CD4-positive, alpha-beta T cell (primary cell): ENCODE results near the gene RETREG2. TPM values are rescaled to one million over a fixed set of nuclear protein-coding genes. Genes with fewer than 3 reads are reported as not detected.
"Not testable (repeated sequence)": the region's sequence is repeated elsewhere in the genome, so short reads cannot be mapped to it uniquely, and the experiment has no call there.

Experiments
- ATAC-seq: fragments of 200-7000 bp; cut with Tn5 transposase; one replicate; pipeline ENCODE4 v1.10.0; 2022; ENCODE audit warnings: mild to moderate bottlenecking; ENCODE audit not compliant: poor library complexity
- CTCF ChIA-PET: fragments of 350-600 bp; sonication (Branson Sonifier 250); formaldehyde crosslinking; loops from one replicate; lab custom pipeline; 2021; ENCODE audit warnings: antibody characterized with exemption, inconsistent platforms; lab: Charles Lee
- POLR2A ChIA-PET: fragments of 350-600 bp; sonication (Branson Sonifier 250); formaldehyde crosslinking; loops from one replicate; lab custom pipeline; 2021; ENCODE audit warnings: antibody characterized with exemption, inconsistent platforms; lab: Charles Lee
- DNase-seq, 14 experiments: peaks; one replicate each; pipeline ENCODE4 v3.0.0-alpha.2; 2013 to 2020; ENCODE audit warnings: mixed read lengths in 2 of 14
- H3K27ac ChIP-seq, 2 donors: one replicate each; pipeline versions ENCODE4 v1.5.1 to v1.7.0; 2013; ENCODE audit warnings: low read length in 2 of 2, low read depth in 1 of 2, mild to moderate bottlenecking in 1 of 2
- H3K27me3 ChIP-seq, 2 experiments: 1 replicate in 1 of 2; 2 replicates in 1 of 2; pipeline versions ENCODE4 v1.6.1 to v1.7.0; 2013; ENCODE audit warnings: low read length in 2 of 2, control low read depth in 1 of 2, mild to moderate bottlenecking in 1 of 2, moderate library complexity in 1 of 2; ENCODE audit not compliant: insufficient read depth in 2 of 2, control insufficient read depth in 1 of 2
- H3K36me3 ChIP-seq: one replicate; pipeline ENCODE4 v1.6.1; 2013; ENCODE audit warnings: low read length, control low read depth; ENCODE audit not compliant: insufficient read depth
- H3K4me1 ChIP-seq: one replicate; pipeline ENCODE4 v1.6.1; 2013; ENCODE audit warnings: low read length, control low read depth; ENCODE audit not compliant: insufficient read depth
- H3K4me3 ChIP-seq: one replicate; pipeline ENCODE4 v1.5.1; 2013; ENCODE audit warnings: mild to moderate bottlenecking, low read length, moderate library complexity
- H3K9me3 ChIP-seq, 2 experiments: 1 replicate in 1 of 2; 2 replicates in 1 of 2; pipeline versions ENCODE4 v1.6.1 to v1.7.0; 2013; ENCODE audit warnings: low read length in 2 of 2, mild to moderate bottlenecking in 2 of 2, control low read depth in 1 of 2, moderate library complexity in 1 of 2; ENCODE audit not compliant: control insufficient read depth in 1 of 2, insufficient read depth in 1 of 2
- H3K27ac Mint-ChIP-seq: one replicate; pipeline ENCODE4 v1.8.0; 2020; ENCODE audit warnings: mixed read lengths
- H3K27me3 Mint-ChIP-seq: one replicate; pipeline ENCODE4 v1.8.0; 2021; ENCODE audit warnings: mixed read lengths
- H3K36me3 Mint-ChIP-seq: one replicate; pipeline ENCODE4 v1.8.0; 2021; ENCODE audit warnings: low read depth, mixed read lengths
- H3K4me1 Mint-ChIP-seq: one replicate; pipeline ENCODE4 v1.8.0; 2021; ENCODE audit warnings: low read depth, mixed read lengths
- H3K4me3 Mint-ChIP-seq: one replicate; pipeline ENCODE4 v1.8.0; 2020; ENCODE audit warnings: mild to moderate bottlenecking, mixed read lengths
- H3K9me3 Mint-ChIP-seq: one replicate; pipeline ENCODE4 v1.8.0; 2020; ENCODE audit warnings: mixed read lengths
- intact Hi-C, 2 experiments: fragments of 100-400 bp; cut with DNase I in 1 of 2; cut with micrococcal nuclease in 1 of 2; formaldehyde crosslinking; loops; one replicate each; pipeline versions ENCODE4 v1.15.1 to v1.9.0; 2023 to 2025; cut with DNase I, micrococcal nuclease
- total RNA-seq, 174 experiments: library from RNA in 2 of 174; stranded (reverse) in 2 of 174; gene quantifications; one replicate each; pipeline ENCODE4 v1.2.3 and lab custom pipeline; 2021 to 2026
- TF ChIP-seq, protein P1 (sequence below): fragments of 200-600 bp; IDR thresholded peaks from one replicate; pipeline ENCODE4 v1.8.0; 2022; ENCODE audit warnings: antibody characterized with exemption, mild to moderate bottlenecking

The RETREG2 gene
- total RNA-seq, 2 experiments from 2014 or later, result 82.3 to 83.2 TPM

DNA sequence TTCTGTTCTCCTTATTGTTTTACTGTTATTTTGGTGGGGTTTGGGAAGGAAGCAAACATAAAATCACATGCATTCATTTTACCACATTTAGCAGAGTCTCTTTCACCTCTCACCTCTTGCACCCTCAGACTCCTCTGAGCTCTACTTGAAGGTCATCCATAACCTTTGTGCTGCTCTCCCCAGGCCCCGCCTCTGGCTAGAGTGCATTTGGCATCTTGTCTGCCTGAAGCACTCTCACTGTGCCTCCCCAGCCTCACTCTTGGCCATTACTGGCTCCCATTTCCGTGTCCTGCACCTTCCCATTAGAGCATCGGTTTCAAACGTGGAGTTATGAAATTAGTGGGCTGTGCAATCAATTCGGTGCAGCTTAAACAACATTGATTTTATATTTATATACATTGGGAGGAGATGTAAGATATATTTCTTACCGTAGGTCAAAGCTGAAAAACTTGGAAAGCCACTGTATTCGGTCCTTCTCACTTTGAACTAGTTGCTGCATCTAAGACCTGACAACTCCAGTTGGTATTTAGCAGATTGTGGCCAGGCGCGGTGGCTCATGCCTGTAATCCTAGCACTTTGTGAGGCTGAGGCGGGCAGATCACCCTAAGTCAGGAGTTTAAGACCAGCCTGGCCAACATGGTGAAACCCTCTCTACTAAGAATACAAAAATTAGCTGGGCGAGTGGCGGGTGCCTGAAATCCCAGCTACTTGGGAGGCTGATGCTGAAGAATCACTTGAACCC is 21.6 kb downstream of the RETREG2 start:
- H3K4me1 Mint-ChIP-seq, result peaks cover 7% of the 10 kb centered on the region
- H3K9me3 Mint-ChIP-seq, result no peaks in the 10 kb centered on the region
- DNase-seq (peak in 1 of 14 experiments; percentile 0), ATAC-seq (no peak)
- TF ChIP-seq, protein P1, sequence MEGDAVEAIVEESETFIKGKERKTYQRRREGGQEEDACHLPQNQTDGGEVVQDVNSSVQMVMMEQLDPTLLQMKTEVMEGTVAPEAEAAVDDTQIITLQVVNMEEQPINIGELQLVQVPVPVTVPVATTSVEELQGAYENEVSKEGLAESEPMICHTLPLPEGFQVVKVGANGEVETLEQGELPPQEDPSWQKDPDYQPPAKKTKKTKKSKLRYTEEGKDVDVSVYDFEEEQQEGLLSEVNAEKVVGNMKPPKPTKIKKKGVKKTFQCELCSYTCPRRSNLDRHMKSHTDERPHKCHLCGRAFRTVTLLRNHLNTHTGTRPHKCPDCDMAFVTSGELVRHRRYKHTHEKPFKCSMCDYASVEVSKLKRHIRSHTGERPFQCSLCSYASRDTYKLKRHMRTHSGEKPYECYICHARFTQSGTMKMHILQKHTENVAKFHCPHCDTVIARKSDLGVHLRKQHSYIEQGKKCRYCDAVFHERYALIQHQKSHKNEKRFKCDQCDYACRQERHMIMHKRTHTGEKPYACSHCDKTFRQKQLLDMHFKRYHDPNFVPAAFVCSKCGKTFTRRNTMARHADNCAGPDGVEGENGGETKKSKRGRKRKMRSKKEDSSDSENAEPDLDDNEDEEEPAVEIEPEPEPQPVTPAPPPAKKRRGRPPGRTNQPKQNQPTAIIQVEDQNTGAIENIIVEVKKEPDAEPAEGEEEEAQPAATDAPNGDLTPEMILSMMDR, result no peak
- ChIA-PET POLR2A (interaction anchor here (0.8 to 2.4 kb wide), 6 partner anchors 18 to 46 kb away, joined by 3 to 14 read pairs (median 4); partner anchors contain the start of genes ANKZF1, ATG9A, CNPPD1 and GLB1L), CTCF (interaction anchor here (0.9 to 2.3 kb wide), 2 partner anchors 12 to 29 kb away, joined by 4 to 6 read pairs; no protein-coding TSS in a partner anchor)
- Histone ChIP-seq H3K4me3 (no peak overlapping the region), H3K36me3 (no peaks in the 10 kb centered on the region), H3K27me3 (peaks cover 0 to 2% of the 10 kb centered on the region in 2 experiments), H3K4me1 (peaks cover 6% of the 10 kb centered on the region), H3K9me3 (peaks cover 0 to 3% of the 10 kb centered on the region in 2 experiments), H3K27ac (no peak overlapping the region)
- H3K27me3 Mint-ChIP-seq, result peaks cover 6% of the 10 kb centered on the region
- no peak overlapping the region for H3K27ac Mint-ChIP-seq
- no peak overlapping the region for H3K4me3 Mint-ChIP-seq
- no peaks in the 10 kb centered on the region for H3K36me3 Mint-ChIP-seq
- intact Hi-C loops, result loop anchor here in 1 of 2 experiments (10.0 kb wide), 2 partner anchors 185 to 345 kb away; partner anchors contain the start of genes CHPF, DNPEP and TMEM198

DNA sequence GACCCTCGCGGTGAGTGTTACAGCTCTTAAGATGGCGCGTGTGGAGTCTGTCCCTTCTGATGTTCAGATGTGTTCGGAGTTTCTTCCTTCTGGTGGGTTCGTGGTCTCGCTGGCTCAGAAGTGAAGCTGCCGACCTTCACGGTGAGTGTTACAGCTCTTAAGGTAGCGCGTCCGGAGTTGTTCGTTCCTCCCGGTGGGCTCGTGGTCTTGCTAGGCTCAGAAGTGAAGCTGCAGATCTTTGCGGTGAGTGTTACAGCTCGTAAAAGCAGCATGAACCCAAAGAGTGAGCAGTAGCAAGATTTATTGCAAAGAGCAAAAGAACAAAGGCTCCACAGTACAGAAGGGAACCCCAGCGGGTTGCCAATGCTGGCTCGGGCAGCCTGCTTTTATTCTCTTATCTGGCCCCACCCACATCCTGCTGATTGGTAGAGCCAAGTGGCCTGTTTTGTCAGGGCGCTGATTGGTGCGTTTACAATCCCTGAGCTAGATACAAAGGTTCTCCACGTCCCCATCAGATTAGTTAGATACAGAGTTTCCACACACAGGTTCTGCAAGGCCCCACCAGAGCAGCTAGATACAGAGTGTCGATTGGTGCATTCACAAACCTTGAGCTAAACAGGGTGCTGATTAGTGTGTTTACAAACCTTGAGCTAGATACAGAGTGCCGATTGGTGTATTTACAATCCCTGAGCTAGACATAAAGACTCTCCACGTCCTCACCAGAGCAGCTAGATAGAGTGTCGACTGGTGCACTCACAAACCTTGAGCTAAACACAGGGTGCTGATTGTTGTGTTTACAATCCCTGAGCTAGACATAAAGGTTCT is 22.6 kb downstream of the RETREG2 start:
- not testable (repeated sequence) for H3K27me3 Mint-ChIP-seq, H3K27ac ChIP-seq, H3K27me3 ChIP-seq, H3K4me1 Mint-ChIP-seq, H3K4me1 ChIP-seq, H3K9me3 ChIP-seq, H3K36me3 ChIP-seq, H3K36me3 Mint-ChIP-seq, ATAC-seq, H3K9me3 Mint-ChIP-seq
- H3K4me3 Mint-ChIP-seq, result peak overlapping the region; percentile 76
- CTCF ChIA-PET, result interaction anchor here (0.9 to 2.3 kb wide), 2 partner anchors 11 to 94 kb away, joined by 6 read pairs; no protein-coding TSS in a partner anchor
- intact Hi-C loops, result loop anchor here in 1 of 2 experiments (10.0 kb wide), 2 partner anchors 184 to 344 kb away; partner anchors contain the start of genes CHPF, DNPEP and TMEM198
- peak overlapping the region; percentile 61 for H3K27ac Mint-ChIP-seq
- POLR2A ChIA-PET, result interaction anchor here (0.8 to 2.4 kb wide), 6 partner anchors 19 to 44 kb away, joined by 3 to 14 read pairs (median 4); partner anchors contain the start of genes ANKZF1, ATG9A, CNPPD1 and GLB1L
- H3K4me3 ChIP-seq, result peak overlapping the region; percentile 31
- peak in 4 of 14 experiments; percentile 24 to 57 (median 40) for DNase-seq

- not testable (repeated sequence) for H3K27ac ChIP-seq, ATAC-seq, H3K9me3 Mint-ChIP-seq, H3K36me3 Mint-ChIP-seq, H3K27me3 ChIP-seq, DNase-seq, H3K9me3 ChIP-seq, H3K4me3 ChIP-seq, H3K27me3 Mint-ChIP-seq, H3K27ac Mint-ChIP-seq, H3K36me3 ChIP-seq, H3K4me3 Mint-ChIP-seq
- intact Hi-C loops, result loop anchor here in 1 of 2 experiments (10.0 kb wide), 2 partner anchors 183 to 343 kb away; partner anchors contain the start of genes CHPF, DNPEP and TMEM198
- POLR2A ChIA-PET, result interaction anchor here (1.1 to 2.4 kb wide), 3 partner anchors 19 to 25 kb away, joined by 3 to 14 read pairs (median 12); partner anchors contain the start of gene CNPPD1
- H3K4me1 ChIP-seq, result peaks cover 13% of the 10 kb centered on the region
- CTCF ChIA-PET, result interaction anchor here (1.7 to 2.3 kb wide), 2 partner anchors 10 to 143 kb away, joined by 4 to 6 read pairs; no protein-coding TSS in a partner anchor
- peaks cover 12% of the 10 kb centered on the region for H3K4me1 Mint-ChIP-seq
Observed at GRCh38 chr2:219201331-219201730, 23.3 kb downstream of the RETREG2 start.
